ENCODE measurements around the gene SAMMSON.

SAMMSON gene

DNA sequence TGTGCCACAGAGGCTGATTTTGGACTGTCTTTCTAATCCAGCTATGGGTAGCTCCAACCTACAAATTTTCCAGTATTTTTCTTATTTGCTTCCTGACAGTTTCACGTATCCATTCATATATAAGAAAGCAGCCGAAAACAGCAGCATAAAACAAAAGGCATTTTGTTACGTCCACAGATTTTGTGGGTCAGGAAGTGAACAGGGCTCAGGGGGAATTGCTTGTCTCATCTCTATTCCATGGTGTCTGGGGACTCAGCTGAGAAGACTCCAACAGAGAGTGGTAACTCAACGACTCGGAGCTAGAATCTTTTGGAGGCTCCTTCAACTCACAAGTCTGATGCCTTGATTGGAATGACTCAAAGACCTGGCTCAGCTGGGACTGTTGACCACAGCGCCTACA is 11.7 kb upstream of the SAMMSON start (continued):
- no peak for TF ChIP-seq ZNF23 (tag by site-specific recombination; IDR thresholded peaks at IDR 0.05; ENCODE audit: borderline replicate concordance)

- Histone ChIP-seq H3K36me3 (ENCODE audit: control insufficient read depth in 2 of 2, insufficient read depth in 1 of 2, low read length in 2 of 2) (no peaks in the 10 kb centered on the region), H3K4me3 (ENCODE audit: low read depth, low read length) (no peak overlapping the region), H3K27ac (ENCODE audit: extremely low read depth, low read depth, low read length) (no peak overlapping the region), H3K4me1 (ENCODE audit: control insufficient read depth, insufficient read depth, low read length) (no peaks in the 10 kb centered on the region; the same call in 1 of the 2 replicates), H3K9me3 (ENCODE audit: control insufficient read depth, insufficient read depth, low read depth, low read length) (no peaks in the 10 kb centered on the region)
- CTCF ChIA-PET: interaction anchor here (0.8 kb wide), 1 partner anchor 12 kb away, joined by 3 read pairs; no protein-coding TSS in a partner anchor
- POLR2A ChIA-PET: no interaction called here
- no peak for TF ChIP-seq ZNF600 (tag by site-specific recombination; IDR thresholded peaks at IDR 0.05)
- no peak for TF ChIP-seq ZNF658 (tag by site-specific recombination; IDR thresholded peaks at IDR 0.05)
- no peak for TF ChIP-seq ZNF768 (tag by site-specific recombination; IDR thresholded peaks at IDR 0.05)
- TF ChIP-seq ZNF354C (tag by site-specific recombination; IDR thresholded peaks at IDR 0.05; ENCODE audit: borderline replicate concordance, low read depth): no peak
Measured at GRCh38 chr3:69993757-69994156, 5.8 kb upstream of the SAMMSON start.

DNA sequence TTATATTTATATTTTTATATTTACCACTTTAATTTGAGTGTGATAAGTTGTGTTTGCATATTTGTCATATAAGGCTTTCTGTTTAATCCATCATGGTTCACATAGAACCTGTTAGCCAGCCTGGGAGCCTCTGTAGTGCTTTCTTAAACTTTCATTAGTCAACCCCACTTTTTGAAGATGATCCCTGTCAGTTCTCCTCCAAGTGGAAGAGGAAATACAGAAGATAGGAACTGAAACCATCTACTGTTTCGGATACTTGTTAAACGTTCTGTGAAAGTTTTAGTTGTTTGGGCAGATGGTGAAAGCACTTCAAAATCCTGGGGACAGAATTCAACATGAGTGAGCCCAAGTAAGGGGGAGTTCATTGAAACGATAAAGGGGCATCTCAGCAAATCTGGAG is 4.6 kb upstream of the SAMMSON start:
- CTCF ChIA-PET: no interaction called here
- Histone ChIP-seq H3K36me3 (ENCODE audit: control insufficient read depth in 2 of 2, insufficient read depth in 1 of 2, low read length in 2 of 2) (no peaks in the 10 kb centered on the region), H3K4me1 (ENCODE audit: control insufficient read depth, insufficient read depth, low read length) (no peaks in the 10 kb centered on the region; the same call in 1 of the 2 replicates), H3K9me3 (ENCODE audit: control insufficient read depth, insufficient read depth, low read depth, low read length) (no peaks in the 10 kb centered on the region), H3K4me3 (ENCODE audit: low read depth, low read length) (no peak overlapping the region), H3K27ac (ENCODE audit: extremely low read depth, low read depth, low read length) (no peak overlapping the region)
- TF ChIP-seq CTCF (tag by site-specific recombination; IDR thresholded peaks at IDR 0.05): no peak
- TF ChIP-seq SALL2 (tag by site-specific recombination; IDR thresholded peaks at IDR 0.05; ENCODE audit: borderline replicate concordance): no peak
- TF ChIP-seq ZBTB10 (tag by site-specific recombination; IDR thresholded peaks at IDR 0.05): no peak
- POLR2A ChIA-PET: no interaction called here

GRCh38 chr3:69997631-69998307 is 1.8 kb upstream of the SAMMSON start:
- no peaks in the 10 kb centered on the region for H3K9me3 ChIP-seq (ENCODE audit: control insufficient read depth, insufficient read depth, low read depth, low read length)
- ChIA-PET POLR2A (no interaction called here), CTCF (interaction anchor here (0.7 kb wide), 1 partner anchor 533 kb away, joined by 4 read pairs; no protein-coding TSS in a partner anchor)
- no peak overlapping the region for H3K27ac ChIP-seq (ENCODE audit: extremely low read depth, low read depth, low read length)
- no peaks in the 10 kb centered on the region; the same call in 1 of the 2 replicates for H3K4me1 ChIP-seq (ENCODE audit: control insufficient read depth, insufficient read depth, low read length)
- TF ChIP-seq ZNF768 (tag by site-specific recombination; IDR thresholded peaks at IDR 0.05) (no peak), ZNF302 (tag by site-specific recombination; IDR thresholded peaks at IDR 0.05; ENCODE audit: low read depth) (no peak), ZNF174 (tag by site-specific recombination; IDR thresholded peaks at IDR 0.05) (no peak), IKZF3 (tag by site-specific recombination; IDR thresholded peaks at IDR 0.05) (no peak), ZNF10 (tag by site-specific recombination; IDR thresholded peaks at IDR 0.05) (no peak), ZNF521 (tag by site-specific recombination; IDR thresholded peaks at IDR 0.05) (no peak), KLF8 (tag by site-specific recombination; IDR thresholded peaks at IDR 0.05) (no peak), ZNF843 (tag by site-specific recombination; IDR thresholded peaks at IDR 0.05) (no peak), ZNF223 (tag by site-specific recombination; IDR thresholded peaks at IDR 0.05) (no peak), ZFP69B (tag by site-specific recombination; IDR thresholded peaks at IDR 0.05) (no peak), YY1 (tag by site-specific recombination; IDR thresholded peaks at IDR 0.05) (no peak), ZNF670 (tag by site-specific recombination; IDR thresholded peaks at IDR 0.05; ENCODE audit: low read depth) (no peak)
- TF ChIP-seq, protein P1, sequence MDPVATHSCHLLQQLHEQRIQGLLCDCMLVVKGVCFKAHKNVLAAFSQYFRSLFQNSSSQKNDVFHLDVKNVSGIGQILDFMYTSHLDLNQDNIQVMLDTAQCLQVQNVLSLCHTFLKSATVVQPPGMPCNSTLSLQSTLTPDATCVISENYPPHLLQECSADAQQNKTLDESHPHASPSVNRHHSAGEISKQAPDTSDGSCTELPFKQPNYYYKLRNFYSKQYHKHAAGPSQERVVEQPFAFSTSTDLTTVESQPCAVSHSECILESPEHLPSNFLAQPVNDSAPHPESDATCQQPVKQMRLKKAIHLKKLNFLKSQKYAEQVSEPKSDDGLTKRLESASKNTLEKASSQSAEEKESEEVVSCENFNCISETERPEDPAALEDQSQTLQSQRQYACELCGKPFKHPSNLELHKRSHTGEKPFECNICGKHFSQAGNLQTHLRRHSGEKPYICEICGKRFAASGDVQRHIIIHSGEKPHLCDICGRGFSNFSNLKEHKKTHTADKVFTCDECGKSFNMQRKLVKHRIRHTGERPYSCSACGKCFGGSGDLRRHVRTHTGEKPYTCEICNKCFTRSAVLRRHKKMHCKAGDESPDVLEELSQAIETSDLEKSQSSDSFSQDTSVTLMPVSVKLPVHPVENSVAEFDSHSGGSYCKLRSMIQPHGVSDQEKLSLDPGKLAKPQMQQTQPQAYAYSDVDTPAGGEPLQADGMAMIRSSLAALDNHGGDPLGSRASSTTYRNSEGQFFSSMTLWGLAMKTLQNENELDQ (tag by site-specific recombination; IDR thresholded peaks at IDR 0.05; ENCODE audit: low read depth): no peak
- H3K36me3 ChIP-seq (ENCODE audit: control insufficient read depth in 2 of 2, insufficient read depth in 1 of 2, low read length in 2 of 2): no peaks in the 10 kb centered on the region
- H3K4me3 ChIP-seq (ENCODE audit: low read depth, low read length): no peak overlapping the region
